Brain microvascular endothelial cell (primary cell): ENCODE results near the gene MAN1C1.

ENCODE experiments used
- DNase-seq: peaks from one replicate; pipeline ENCODE4 v3.0.0-alpha.2; 2020
- H3K27ac ChIP-seq: fragments of 250-450 bp; sonication (Bioruptor Pico); 2 replicates; pipeline ENCODE4 v1.5.1; 2020; ENCODE audit warnings: mild to moderate bottlenecking, moderate library complexity
- H3K27me3 ChIP-seq: fragments of 250-450 bp; sonication (Bioruptor Pico); replicated peaks from 2 replicates; pipeline ENCODE4 v1.5.1; 2020; ENCODE audit warnings: mild to moderate bottlenecking
- H3K36me3 ChIP-seq: fragments of 250-450 bp; sonication (Bioruptor Pico); replicated peaks from 2 replicates; pipeline ENCODE4 v1.5.1; 2020; ENCODE audit warnings: mild to moderate bottlenecking
- H3K4me3 ChIP-seq: 2 replicates; pipeline ENCODE4 v1.5.1; 2011; ENCODE audit warnings: low read depth, mild to moderate bottlenecking, control low read depth, low read length, moderate library complexity
- in situ Hi-C: cut with HindIII; loops from 2 replicates; pipeline ENCODE4 v1.10.0; 2017; ENCODE audit warnings: low sequenced_read_pairs, low pct_ligation_motif_present
- TF ChIP-seq, protein P1 (sequence below): IDR thresholded peaks from 2 replicates; pipeline ENCODE4 v1.5.1; 2011; ENCODE audit warnings: low read depth, mild to moderate bottlenecking, moderate library complexity, low read length, control low read depth, inconsistent platforms; ENCODE audit errors: missing control alignments

Gene MAN1C1

DNA sequence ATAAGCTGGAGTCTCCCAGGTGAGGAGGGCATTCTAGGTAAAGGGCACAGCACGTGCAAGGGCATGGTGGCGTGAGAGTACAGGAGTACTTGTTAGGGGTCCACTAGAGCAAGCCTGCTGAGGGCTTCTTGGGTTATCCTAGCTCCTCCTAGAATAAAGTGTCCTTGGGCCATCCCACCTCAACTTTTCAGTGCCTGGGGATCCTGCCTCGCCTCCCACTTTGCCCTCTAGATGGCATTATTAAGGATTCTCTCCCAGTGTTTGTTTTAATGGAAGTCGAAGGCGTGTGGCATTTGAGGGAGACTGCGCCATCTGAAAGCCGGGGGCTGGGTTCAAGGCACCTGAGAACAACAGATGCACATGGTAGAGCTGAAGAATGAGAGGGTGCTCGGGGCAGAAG lies 108.9 kb downstream of the MAN1C1 start:
- in situ Hi-C loops: no loop called here
- no peak overlapping the region for H3K4me3 ChIP-seq
- no peaks in the 10 kb centered on the region for H3K36me3 ChIP-seq
- TF ChIP-seq, protein P1, sequence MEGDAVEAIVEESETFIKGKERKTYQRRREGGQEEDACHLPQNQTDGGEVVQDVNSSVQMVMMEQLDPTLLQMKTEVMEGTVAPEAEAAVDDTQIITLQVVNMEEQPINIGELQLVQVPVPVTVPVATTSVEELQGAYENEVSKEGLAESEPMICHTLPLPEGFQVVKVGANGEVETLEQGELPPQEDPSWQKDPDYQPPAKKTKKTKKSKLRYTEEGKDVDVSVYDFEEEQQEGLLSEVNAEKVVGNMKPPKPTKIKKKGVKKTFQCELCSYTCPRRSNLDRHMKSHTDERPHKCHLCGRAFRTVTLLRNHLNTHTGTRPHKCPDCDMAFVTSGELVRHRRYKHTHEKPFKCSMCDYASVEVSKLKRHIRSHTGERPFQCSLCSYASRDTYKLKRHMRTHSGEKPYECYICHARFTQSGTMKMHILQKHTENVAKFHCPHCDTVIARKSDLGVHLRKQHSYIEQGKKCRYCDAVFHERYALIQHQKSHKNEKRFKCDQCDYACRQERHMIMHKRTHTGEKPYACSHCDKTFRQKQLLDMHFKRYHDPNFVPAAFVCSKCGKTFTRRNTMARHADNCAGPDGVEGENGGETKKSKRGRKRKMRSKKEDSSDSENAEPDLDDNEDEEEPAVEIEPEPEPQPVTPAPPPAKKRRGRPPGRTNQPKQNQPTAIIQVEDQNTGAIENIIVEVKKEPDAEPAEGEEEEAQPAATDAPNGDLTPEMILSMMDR: peak; percentile 8
- no peak overlapping the region for H3K27ac ChIP-seq
- no peaks in the 10 kb centered on the region for H3K27me3 ChIP-seq
- no peak for DNase-seq

- DNase-seq: no peak
- Histone ChIP-seq H3K27me3 (no peaks in the 10 kb centered on the region), H3K36me3 (no peaks in the 10 kb centered on the region), H3K4me3 (no peak overlapping the region), H3K27ac (no peak overlapping the region)
- TF ChIP-seq, protein P1: no peak
- in situ Hi-C loops: no loop called here
Observed at GRCh38 chr1:25727088-25727487, 110.5 kb downstream of the MAN1C1 start.

GRCh38 chr1:25727635-25728286 lies 111.2 kb downstream of the MAN1C1 start:
- H3K27me3 ChIP-seq: no peaks in the 10 kb centered on the region
- in situ Hi-C loops: no loop called here
- no peak overlapping the region for H3K27ac ChIP-seq
- no peak overlapping the region for H3K4me3 ChIP-seq
- H3K36me3 ChIP-seq: no peaks in the 10 kb centered on the region
- TF ChIP-seq, protein P1: no peak
- DNase-seq: no peak

DNA sequence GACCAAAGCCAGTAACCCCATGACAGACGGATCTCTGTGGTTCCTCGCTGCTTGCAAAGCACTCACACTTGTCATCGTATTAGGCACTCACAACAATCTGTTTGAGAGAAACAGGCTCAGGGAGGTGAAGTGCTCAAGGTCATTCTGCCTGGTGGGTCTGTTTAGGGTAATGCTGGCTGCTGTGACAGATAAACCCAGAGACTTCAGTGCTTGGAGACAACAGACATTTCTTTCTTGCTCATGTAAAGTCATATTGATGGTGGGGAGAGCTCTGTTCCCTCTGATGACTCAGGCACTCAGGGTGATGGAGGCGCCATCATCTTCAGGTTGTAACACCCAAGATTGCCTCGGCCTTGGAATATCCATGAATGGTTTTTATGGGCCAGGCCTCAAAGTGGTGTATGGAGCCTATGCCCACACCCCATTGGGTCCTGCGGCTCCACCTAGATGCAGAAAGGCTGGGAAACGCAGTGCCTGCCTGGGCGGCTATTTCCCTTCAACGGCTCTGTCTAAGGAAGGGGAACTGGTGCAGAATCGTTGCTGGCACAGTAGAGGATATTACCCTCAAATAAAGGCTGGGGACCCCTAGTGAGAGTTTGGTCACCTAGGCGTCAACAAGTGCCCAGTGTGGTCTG lies 111.8 kb downstream of the MAN1C1 start:
- H3K27ac ChIP-seq: no peak overlapping the region
- DNase-seq: no peak
- no peaks in the 10 kb centered on the region for H3K27me3 ChIP-seq
- no peaks in the 10 kb centered on the region for H3K36me3 ChIP-seq
- in situ Hi-C loops: no loop called here
- no peak overlapping the region for H3K4me3 ChIP-seq
- TF ChIP-seq, protein P1: no peak

DNA sequence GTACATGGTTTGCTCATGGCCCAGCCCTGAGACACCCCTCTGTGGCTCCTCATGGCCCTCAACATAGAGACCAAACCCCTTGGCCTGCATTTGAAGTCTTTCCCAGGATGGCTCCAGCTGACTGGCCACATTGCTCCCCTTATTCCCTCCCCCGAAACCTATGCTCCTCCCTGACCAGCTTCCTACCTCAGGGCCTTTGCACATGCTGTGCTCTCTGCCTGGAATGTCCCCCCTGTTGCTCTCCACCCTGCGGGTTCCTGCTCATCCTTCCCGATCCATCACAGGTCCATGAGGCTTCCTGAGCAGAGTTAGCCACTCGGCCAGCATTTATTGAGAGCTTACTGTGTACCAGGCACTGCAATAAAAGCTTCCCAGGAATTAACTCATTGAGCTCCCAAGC lies 112.5 kb downstream of the MAN1C1 start:
- in situ Hi-C loops: no loop called here
- Histone ChIP-seq H3K27me3 (no peaks in the 10 kb centered on the region), H3K27ac (no peak overlapping the region), H3K36me3 (no peaks in the 10 kb centered on the region), H3K4me3 (no peak overlapping the region)
- no peak for DNase-seq
- TF ChIP-seq, protein P1: no peak
